ACC112 (cell line): ENCODE measurements around the gene SRGAP3.
A peak's percentile ranks its signal among the peaks of the same experiment; 100 is the strongest.

Source experiments
- H2AFZ ChIP-seq: fragments of 200-600 bp; sonication (generic); one replicate; pipeline ENCODE4 v1.6.0; 2017; ENCODE audit warnings: antibody characterized with exemption, low read length; ENCODE audit not compliant: unreplicated experiment
- H3K27ac ChIP-seq: fragments of 200-600 bp; sonication (generic); 2 replicates; pipeline ENCODE4 v1.5.1; 2014; ENCODE audit warnings: low read depth, mild to moderate bottlenecking, antibody characterized with exemption, low read length, moderate library complexity
- H3K27me3 ChIP-seq: fragments of 200-600 bp; sonication (generic); 2 replicates; pipeline ENCODE4 v1.6.1; 2014; ENCODE audit warnings: mild to moderate bottlenecking, antibody characterized with exemption, low read length, moderate library complexity, mixed read lengths; ENCODE audit not compliant: insufficient read depth
- H3K36me3 ChIP-seq: fragments of 200-600 bp; sonication (generic); 2 replicates; pipeline ENCODE4 v1.6.1; 2016; ENCODE audit warnings: mild to moderate bottlenecking, antibody characterized with exemption, low read length, moderate library complexity, mixed read lengths; ENCODE audit not compliant: insufficient read depth
- H3K4me1 ChIP-seq: fragments of 200-600 bp; sonication (generic); one replicate; pipeline ENCODE4 v1.6.1; 2016; ENCODE audit warnings: low read length, mixed read lengths; ENCODE audit not compliant: insufficient read depth, unreplicated experiment, control insufficient read depth
- H3K4me3 ChIP-seq: fragments of 200-600 bp; sonication (generic); 2 replicates; pipeline ENCODE4 v1.5.1; 2014; ENCODE audit warnings: mild to moderate bottlenecking, low read depth, low read length
- H3K79me2 ChIP-seq: fragments of 200-600 bp; sonication (generic); one replicate; pipeline ENCODE4 v1.6.0; 2016; ENCODE audit warnings: low read length; ENCODE audit not compliant: control insufficient read depth, unreplicated experiment, insufficient read depth

SRGAP3 gene

GRCh38 chr3:9254764-9255163 lies 5.3 kb upstream of the SRGAP3 start:
- Histone ChIP-seq H3K79me2 (no peaks in the 10 kb centered on the region), H3K36me3 (no peaks in the 10 kb centered on the region), H2AFZ (no peak overlapping the region), H3K4me1 (no peaks in the 10 kb centered on the region), H3K27ac (no peak overlapping the region), H3K4me3 (no peak overlapping the region), H3K27me3 (peaks cover 65% of the 10 kb centered on the region)

- Histone ChIP-seq H3K27ac (no peak overlapping the region), H3K4me1 (peaks cover 3% of the 10 kb centered on the region), H3K27me3 (peaks cover 68% of the 10 kb centered on the region), H3K4me3 (no peak overlapping the region), H2AFZ (no peak overlapping the region), H3K36me3 (no peaks in the 10 kb centered on the region), H3K79me2 (no peaks in the 10 kb centered on the region)
Measured at GRCh38 chr3:9253327-9253726, 3.9 kb upstream of the SRGAP3 start.

- H3K36me3 ChIP-seq = no peaks in the 10 kb centered on the region
- H2AFZ ChIP-seq = no peak overlapping the region
- H3K27ac ChIP-seq = no peak overlapping the region
- H3K4me1 ChIP-seq = peaks cover 4% of the 10 kb centered on the region
- H3K4me3 ChIP-seq = no peak overlapping the region
- peaks cover 73% of the 10 kb centered on the region for H3K27me3 ChIP-seq
- no peaks in the 10 kb centered on the region for H3K79me2 ChIP-seq
Measured at GRCh38 chr3:9251055-9251786, 1.8 kb upstream of the SRGAP3 start.

- Histone ChIP-seq H3K4me1 (peaks cover 4% of the 10 kb centered on the region), H3K79me2 (no peaks in the 10 kb centered on the region), H3K27me3 (peaks cover 64% of the 10 kb centered on the region), H3K27ac (no peak overlapping the region), H2AFZ (no peak overlapping the region), H3K4me3 (no peak overlapping the region), H3K36me3 (no peaks in the 10 kb centered on the region)
Measured at GRCh38 chr3:9250236-9250635, 790 bp upstream of the SRGAP3 start.

- H3K27ac ChIP-seq = no peak overlapping the region
Measured at GRCh38 chr3:9248522-9249271, 749 bp downstream of the SRGAP3 start.

GRCh38 chr3:9247941-9248521 lies 1.4 kb downstream of the SRGAP3 start:
- Histone ChIP-seq H3K27me3 (peaks cover 45% of the 10 kb centered on the region), H3K79me2 (no peaks in the 10 kb centered on the region), H3K36me3 (no peaks in the 10 kb centered on the region), H3K4me1 (peaks cover 4% of the 10 kb centered on the region), H3K4me3 (peak overlapping the region; percentile 74; the same call in 1 of the 2 replicates), H3K27ac (no peak overlapping the region), H2AFZ (no peak overlapping the region)

More at GRCh38 chr3:9248522-9249271, 749 bp downstream of the SRGAP3 start:
- H3K27me3 ChIP-seq = peaks cover 52% of the 10 kb centered on the region
- no peaks in the 10 kb centered on the region for H3K36me3 ChIP-seq
- H3K4me3 ChIP-seq = peak overlapping the region; percentile 74
- H3K79me2 ChIP-seq = no peaks in the 10 kb centered on the region
- peak overlapping the region; percentile 44 for H2AFZ ChIP-seq
- H3K4me1 ChIP-seq = peaks cover 4% of the 10 kb centered on the region

- Histone ChIP-seq H3K4me3 (no peak overlapping the region), H3K27me3 (peaks cover 40% of the 10 kb centered on the region), H3K79me2 (no peaks in the 10 kb centered on the region), H3K36me3 (no peaks in the 10 kb centered on the region), H3K4me1 (peaks cover 4% of the 10 kb centered on the region), H3K27ac (no peak overlapping the region), H2AFZ (no peak overlapping the region)
Measured at GRCh38 chr3:9247361-9247940, 2.0 kb downstream of the SRGAP3 start.

GRCh38 chr3:9246189-9246588 lies 3.3 kb downstream of the SRGAP3 start:
- Histone ChIP-seq H3K27ac (no peak overlapping the region), H3K36me3 (no peaks in the 10 kb centered on the region), H2AFZ (no peak overlapping the region), H3K4me3 (no peak overlapping the region), H3K79me2 (no peaks in the 10 kb centered on the region), H3K4me1 (peaks cover 4% of the 10 kb centered on the region), H3K27me3 (peaks cover 34% of the 10 kb centered on the region)

GRCh38 chr3:9244495-9245183 lies 4.8 kb downstream of the SRGAP3 start:
- no peaks in the 10 kb centered on the region for H3K36me3 ChIP-seq
- H3K27ac ChIP-seq = no peak overlapping the region
- H3K79me2 ChIP-seq = no peaks in the 10 kb centered on the region
- no peak overlapping the region for H2AFZ ChIP-seq
- H3K4me1 ChIP-seq = peaks cover 4% of the 10 kb centered on the region
- H3K27me3 ChIP-seq = peaks cover 31% of the 10 kb centered on the region
- no peak overlapping the region for H3K4me3 ChIP-seq

- no peak overlapping the region for H3K4me3 ChIP-seq
- H3K27me3 ChIP-seq = peaks cover 21% of the 10 kb centered on the region
- H3K4me1 ChIP-seq = no peaks in the 10 kb centered on the region
- H2AFZ ChIP-seq = no peak overlapping the region
- no peaks in the 10 kb centered on the region for H3K79me2 ChIP-seq
- no peaks in the 10 kb centered on the region for H3K36me3 ChIP-seq
- H3K27ac ChIP-seq = no peak overlapping the region
Measured at GRCh38 chr3:9241956-9242355, 7.5 kb downstream of the SRGAP3 start.
